A549 (cell line): ENCODE measurements around the gene MAPK1IP1L. TPM values are rescaled to one million over a fixed set of nuclear protein-coding genes. Genes with fewer than 3 reads are reported as not detected.

Experiments used
- ATAC-seq, 2 experiments: fragments of 200-7000 bp in 1 of 2; fragments of >200 bp in 1 of 2; cut with Nextera tagmentation in 1 of 2; cut with Tn5 transposase in 1 of 2; 3 replicates each; pipeline versions ENCODE4 v1.8.0 to v1.9.1; 2018 to 2020; ENCODE audit warnings: mild to moderate bottlenecking in 1 of 2, moderate library complexity in 1 of 2
- CTCF ChIA-PET: fragments of 300-600 bp; sonication (Branson Sonifier 250); formaldehyde crosslinking; extraction: SDS; loops from one replicate; lab custom pipeline; 2021; ENCODE audit warnings: antibody characterized with exemption, inconsistent platforms; lab: Yijun Ruan, JAX
- POLR2A ChIA-PET: fragments of 350-600 bp; formaldehyde crosslinking; extraction: SDS; loops from one replicate; lab custom pipeline; 2021; ENCODE audit warnings: antibody characterized with exemption, inconsistent platforms; lab: Yijun Ruan, JAX
- DNase-seq, 2 experiments: peaks; one replicate each; pipeline versions ENCODE4 v3.0.0 to v3.0.0-alpha.2; 2011 to 2016; ENCODE audit warnings: low read depth in 1 of 2, low spot score in 1 of 2
- FAIRE-seq: peaks from 2 replicates; lab custom pipeline; 2011; peaks lifted over from hg19 to GRCh38; lab: Jason Lieb, UNC
- H3K27ac ChIP-seq, 2 experiments: fragments of >200 bp; sonication (Bioruptor Twin); formaldehyde crosslinking; 3 replicates each; pipeline ENCODE4 v1.5.1; 2016 to 2017
- H3K4me1 ChIP-seq: fragments of >200 bp; sonication (Bioruptor Twin); formaldehyde crosslinking; 3 replicates; pipeline ENCODE4 v1.6.1; 2016
- H3K4me2 ChIP-seq: fragments of >200 bp; sonication (Bioruptor Twin); formaldehyde crosslinking; 3 replicates; pipeline ENCODE4 v1.6.1; 2016
- H3K4me3 ChIP-seq: fragments of >200 bp; sonication (Bioruptor Twin); formaldehyde crosslinking; 3 replicates; pipeline ENCODE4 v1.5.1; 2016
- H3K9me3 ChIP-seq: fragments of >200 bp; sonication (Bioruptor Twin); formaldehyde crosslinking; 3 replicates; pipeline ENCODE4 v1.6.1; 2016
- CEBPB ChIP-seq, 2 experiments: fragments of >200 bp in 1 of 2; sonication (Bioruptor Twin) in 1 of 2; formaldehyde crosslinking in 1 of 2; IDR thresholded peaks; 2 replicates each; pipeline ENCODE4 v1.6.1; 2012 to 2016
- CHD2 ChIP-seq: fragments of 150-350 bp; IDR thresholded peaks from 2 replicates; pipeline ENCODE4 v1.6.1; 2014; ENCODE audit warnings: low read length; ENCODE audit not compliant: partially characterized antibody
- ESRRA ChIP-seq: fragments of 150-350 bp; IDR thresholded peaks from 2 replicates; pipeline ENCODE4 v1.6.1; 2014; ENCODE audit warnings: mild to moderate bottlenecking, low read length, borderline replicate concordance
- HEYL ChIP-seq: fragments of 250-450 bp; sonication (Bioruptor Pico); IDR thresholded peaks from 2 replicates; pipeline ENCODE4 v1.8.0; 2021; ENCODE audit warnings: mild to moderate bottlenecking, moderate library complexity
- KDM1A ChIP-seq: fragments of 200-600 bp; sonication (generic); IDR thresholded peaks from 2 replicates; pipeline ENCODE4 v1.6.1; 2016; ENCODE audit warnings: low read depth, mild to moderate bottlenecking
- KDM5A ChIP-seq: fragments of 200-600 bp; sonication (generic); IDR thresholded peaks from 2 replicates; pipeline ENCODE4 v1.6.1; 2016; ENCODE audit warnings: antibody characterized with exemption, mild to moderate bottlenecking
- MAZ ChIP-seq: fragments of 150-350 bp; IDR thresholded peaks from 2 replicates; pipeline ENCODE4 v1.6.1; 2014; ENCODE audit warnings: antibody characterized with exemption, low read depth, low read length, borderline replicate concordance
- NFE2L2 ChIP-seq: fragments of 150-350 bp; conservative IDR thresholded peaks from 2 replicates; pipeline ENCODE4 v1.6.1; 2014; ENCODE audit warnings: low read length
- POLR2A ChIP-seq: IDR thresholded peaks from 2 replicates; pipeline ENCODE4 v1.6.1; 2012; ENCODE audit warnings: mild to moderate bottlenecking, low read length
- RCOR1 ChIP-seq: fragments of 150-350 bp; IDR thresholded peaks from 2 replicates; pipeline ENCODE4 v1.6.1; 2014; ENCODE audit warnings: antibody characterized with exemption, low read length, low read depth
- TP53 ChIP-seq: fragments of 250-450 bp; sonication (Bioruptor Pico); IDR thresholded peaks from 2 replicates; pipeline ENCODE4 v1.5.0; 2021; ENCODE audit warnings: mild to moderate bottlenecking, moderate library complexity
- ZFP36 ChIP-seq: fragments of 450-650 bp; IDR thresholded peaks from 2 replicates; pipeline ENCODE4 v1.6.1; 2014; ENCODE audit warnings: borderline replicate concordance; ENCODE audit not compliant: partially characterized antibody
- WGBS: methylation state at CpG from one replicate; pipeline ENCODE4 v1.1.6; 2017; ENCODE audit errors: missing lambda C conversion rate; 5-methylcytosine and 5-hydroxymethylcytosine counted together
- polyA plus RNA-seq, 4 experiments: library from polyadenylated mRNA; depleted of rRNA in 3 of 4; stranded (reverse); fragments of >200 nt; fragmentation: RNase III in 1 of 4; extraction: RNeasy Plus Mini Kit Qiagen cat#74134 plus additional on column Dnase treatment in 1 of 4; gene quantifications; 2 replicates in 3 of 4; 3 replicates in 1 of 4; pipeline ENCODE4 v1.2.3, GENCODE V29; 2011 to 2017
- TF ChIP-seq, protein P1 (sequence below): fragments of 450-650 bp; IDR thresholded peaks from 2 replicates; pipeline ENCODE4 v1.6.1; 2014; ENCODE audit warnings: antibody characterized with exemption
- TF ChIP-seq, protein P2 (sequence below): IDR thresholded peaks from 2 replicates; pipeline ENCODE4 v1.6.1; 2012
- TF ChIP-seq, protein P3 (sequence below): fragments of >200 bp; sonication (Bioruptor Twin); formaldehyde crosslinking; IDR thresholded peaks from 3 replicates; pipeline ENCODE4 v1.5.1; 2016
- TF ChIP-seq, protein P4 (sequence below): fragments of 150-350 bp; IDR thresholded peaks from 2 replicates; pipeline ENCODE4 v1.6.1; 2014; ENCODE audit warnings: low read depth, mild to moderate bottlenecking, low read length

Gene MAPK1IP1L
- polyA plus RNA-seq, 2 of the 4 experiments (the other 2 are of a cell fraction): 42.9 to 72.3 TPM

DNA sequence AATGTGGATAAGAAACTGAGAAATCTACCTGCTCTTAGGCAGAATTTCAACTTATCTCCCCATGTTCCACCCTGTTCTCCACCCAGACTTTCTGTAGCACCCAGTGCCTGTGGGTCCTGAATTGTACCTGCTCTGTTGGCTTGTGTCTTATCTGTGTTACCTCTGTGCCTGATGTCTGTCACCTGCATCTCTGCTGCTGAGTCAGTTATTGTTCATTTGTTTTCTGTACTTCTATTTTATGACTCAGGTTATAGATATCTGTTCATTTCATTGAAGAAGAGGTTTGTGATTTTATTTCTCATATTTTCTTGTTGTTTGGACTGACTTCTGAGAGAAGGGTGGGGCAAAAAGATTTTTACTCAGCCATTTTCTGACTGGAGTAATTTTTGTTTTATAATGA, 12.7 kb upstream of the MAPK1IP1L start:
- CTCF ChIA-PET: no interaction called here
- TF ChIP-seq KDM1A (no peak), POLR2A (no peak), ESRRA (no peak), HEYL (CRISPR knock-in tag) (no peak)
- TF ChIP-seq, protein P1, sequence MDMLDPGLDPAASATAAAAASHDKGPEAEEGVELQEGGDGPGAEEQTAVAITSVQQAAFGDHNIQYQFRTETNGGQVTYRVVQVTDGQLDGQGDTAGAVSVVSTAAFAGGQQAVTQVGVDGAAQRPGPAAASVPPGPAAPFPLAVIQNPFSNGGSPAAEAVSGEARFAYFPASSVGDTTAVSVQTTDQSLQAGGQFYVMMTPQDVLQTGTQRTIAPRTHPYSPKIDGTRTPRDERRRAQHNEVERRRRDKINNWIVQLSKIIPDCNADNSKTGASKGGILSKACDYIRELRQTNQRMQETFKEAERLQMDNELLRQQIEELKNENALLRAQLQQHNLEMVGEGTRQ: no peak
- TF ChIP-seq, protein P2, sequence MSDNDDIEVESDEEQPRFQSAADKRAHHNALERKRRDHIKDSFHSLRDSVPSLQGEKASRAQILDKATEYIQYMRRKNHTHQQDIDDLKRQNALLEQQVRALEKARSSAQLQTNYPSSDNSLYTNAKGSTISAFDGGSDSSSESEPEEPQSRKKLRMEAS: no peak
- no peak for DNase-seq
- Histone ChIP-seq H3K4me2 (no peak overlapping the region), H3K9me3 (no peaks in the 10 kb centered on the region), H3K4me3 (no peak overlapping the region), H3K4me1 (peaks cover 8% of the 10 kb centered on the region), H3K27ac (peak overlapping the region in 1 of 2 experiments; percentile 32; a peak in 1 of 6 replicates)
- no peak for FAIRE-seq
- ATAC-seq: 0 out of 6 replicates have a peak, but pooled peaks of 1 of the 2 experiments have one; percentile 31
- POLR2A ChIA-PET: interaction anchor here (1.1 to 1.6 kb wide), 2 partner anchors 12 to 13 kb away, joined by 3 to 7 read pairs; partner anchors contain the start of genes MAPK1IP1L, SOCS4 and WDHD1

- FAIRE-seq (peak; percentile 7), ATAC-seq (no peak), DNase-seq (no peak)
- 88% methylated on average over 5 of the region's 5 CpGs for WGBS
- ChIA-PET CTCF (interaction anchor here (1.0 to 3.5 kb wide), 4 partner anchors 8 to 46 kb away, joined by 3 to 18 read pairs (median 4); partner anchors contain the start of genes MAPK1IP1L, SOCS4 and WDHD1), POLR2A (interaction anchor here (1.8 kb wide), 1 partner anchor 8 kb away, joined by 8 read pairs; the partner anchor contains the start of gene MAPK1IP1L)
- H3K27ac ChIP-seq: no peak overlapping the region
- H3K4me1 ChIP-seq: 0 out of 3 replicates have a peak, but pooled peaks cover 4% of the 10 kb centered on the region
- H3K9me3 ChIP-seq: no peaks in the 10 kb centered on the region
- no peak for TF ChIP-seq KDM5A
- TF ChIP-seq CHD2: no peak
- TF ChIP-seq RCOR1: no peak
- TF ChIP-seq, protein P3, sequence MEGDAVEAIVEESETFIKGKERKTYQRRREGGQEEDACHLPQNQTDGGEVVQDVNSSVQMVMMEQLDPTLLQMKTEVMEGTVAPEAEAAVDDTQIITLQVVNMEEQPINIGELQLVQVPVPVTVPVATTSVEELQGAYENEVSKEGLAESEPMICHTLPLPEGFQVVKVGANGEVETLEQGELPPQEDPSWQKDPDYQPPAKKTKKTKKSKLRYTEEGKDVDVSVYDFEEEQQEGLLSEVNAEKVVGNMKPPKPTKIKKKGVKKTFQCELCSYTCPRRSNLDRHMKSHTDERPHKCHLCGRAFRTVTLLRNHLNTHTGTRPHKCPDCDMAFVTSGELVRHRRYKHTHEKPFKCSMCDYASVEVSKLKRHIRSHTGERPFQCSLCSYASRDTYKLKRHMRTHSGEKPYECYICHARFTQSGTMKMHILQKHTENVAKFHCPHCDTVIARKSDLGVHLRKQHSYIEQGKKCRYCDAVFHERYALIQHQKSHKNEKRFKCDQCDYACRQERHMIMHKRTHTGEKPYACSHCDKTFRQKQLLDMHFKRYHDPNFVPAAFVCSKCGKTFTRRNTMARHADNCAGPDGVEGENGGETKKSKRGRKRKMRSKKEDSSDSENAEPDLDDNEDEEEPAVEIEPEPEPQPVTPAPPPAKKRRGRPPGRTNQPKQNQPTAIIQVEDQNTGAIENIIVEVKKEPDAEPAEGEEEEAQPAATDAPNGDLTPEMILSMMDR: no peak
- TF ChIP-seq CEBPB (IDR thresholded peaks at IDR 0.05): no peak
- no peak overlapping the region for H3K4me3 ChIP-seq
- H3K4me2 ChIP-seq: no peak overlapping the region
Observed at GRCh38 chr14:55043528-55043927, 7.9 kb upstream of the MAPK1IP1L start.

- ChIA-PET POLR2A (interaction anchor here (1.4 kb wide), 1 partner anchor 14 kb away, joined by 3 read pairs; no protein-coding TSS in a partner anchor), CTCF (interaction anchor here (1.5 kb wide), 1 partner anchor 23 kb away, joined by 6 read pairs; no protein-coding TSS in a partner anchor)
- no peak overlapping the region for H3K27ac ChIP-seq
Observed at GRCh38 chr14:55045087-55045486, 6.4 kb upstream of the MAPK1IP1L start.

More at GRCh38 chr14:55045087-55045486, 6.4 kb upstream of the MAPK1IP1L start:
- DNase-seq (no peak), ATAC-seq (no peak), FAIRE-seq (no peak)
- no peaks in the 10 kb centered on the region for H3K9me3 ChIP-seq
- H3K4me2 ChIP-seq: no peak overlapping the region
- no peak overlapping the region for H3K4me3 ChIP-seq
- TF ChIP-seq, protein P4, sequence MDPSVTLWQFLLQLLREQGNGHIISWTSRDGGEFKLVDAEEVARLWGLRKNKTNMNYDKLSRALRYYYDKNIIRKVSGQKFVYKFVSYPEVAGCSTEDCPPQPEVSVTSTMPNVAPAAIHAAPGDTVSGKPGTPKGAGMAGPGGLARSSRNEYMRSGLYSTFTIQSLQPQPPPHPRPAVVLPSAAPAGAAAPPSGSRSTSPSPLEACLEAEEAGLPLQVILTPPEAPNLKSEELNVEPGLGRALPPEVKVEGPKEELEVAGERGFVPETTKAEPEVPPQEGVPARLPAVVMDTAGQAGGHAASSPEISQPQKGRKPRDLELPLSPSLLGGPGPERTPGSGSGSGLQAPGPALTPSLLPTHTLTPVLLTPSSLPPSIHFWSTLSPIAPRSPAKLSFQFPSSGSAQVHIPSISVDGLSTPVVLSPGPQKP: no peak
- TF ChIP-seq NFE2L2 (no peak), ZFP36 (no peak), MAZ (no peak), TP53 (CRISPR knock-in tag) (no peak)
- 0 out of 3 replicates have a peak, but pooled peaks cover 4% of the 10 kb centered on the region for H3K4me1 ChIP-seq
